Measurements from ENCODE around the gene CNNM4.

- TF ChIP-seq ZNF138 (CRISPR knock-in tag; conservative IDR thresholded peaks at IDR 0.05), result no peak
- no peak for TF ChIP-seq CTCF (IDR thresholded peaks at IDR 0.05)
- TF ChIP-seq RORB (CRISPR knock-in tag; IDR thresholded peaks at IDR 0.05), result no peak
- TF ChIP-seq ZBTB43 (CRISPR knock-in tag; IDR thresholded peaks at IDR 0.05), result no peak
- no peak for TF ChIP-seq ELF4 (CRISPR knock-in tag; IDR thresholded peaks at IDR 0.05; ENCODE audit: low read depth)
- TF ChIP-seq NR1H2 (CRISPR knock-in tag; IDR thresholded peaks at IDR 0.05), result no peak
These were observed 1.2 kb upstream of the CNNM4 start for GRCh38 chr2:96759548-96759947.

Measured in WTC11 (cell line).